Endothelial cell of umbilical vein (primary cell): ENCODE results near the gene RAB40B. TPM values are rescaled to one million over a fixed set of nuclear protein-coding genes. Genes with fewer than 3 reads are reported as not detected.

Experiments used
- BruUV-seq: library from RNA; stranded (reverse); fragments of 400-500 nt; replicated peaks from 2 replicates; lab custom pipeline; 2021; lab: Mats Ljungman, UMichigan
- CTCF ChIA-PET: fragments of 300-600, 350-600 bp; sonication (Branson Sonifier 250); formaldehyde crosslinking; loops from one replicate; lab custom pipeline; 2021; ENCODE audit warnings: antibody characterized with exemption, inconsistent platforms; lab: Charles Lee
- POLR2A ChIA-PET: fragments of 300-600, 350-600 bp; sonication (Branson Sonifier 250); formaldehyde crosslinking; loops from one replicate; lab custom pipeline; 2021; ENCODE audit warnings: antibody characterized with exemption, inconsistent platforms; lab: Charles Lee
- DNase-seq: peaks from one replicate; pipeline ENCODE4 v3.0.0-alpha.2; 2011; ENCODE audit warnings: low read depth, low spot score
- FAIRE-seq: peaks from 2 replicates; lab custom pipeline; 2011; peaks lifted over from hg19 to GRCh38; lab: Jason Lieb, UNC
- H2AFZ ChIP-seq: 2 replicates; pipeline ENCODE4 v1.6.0; 2012; ENCODE audit warnings: low read depth, low read length, control low read depth, inconsistent platforms
- H3K27ac ChIP-seq: 2 replicates; pipeline ENCODE4 v1.5.1; 2011; ENCODE audit warnings: low read depth, mild to moderate bottlenecking, control low read depth, low read length, moderate library complexity; ENCODE audit not compliant: insufficient read depth
- H3K27me3 ChIP-seq, 2 experiments: 2 replicates each; pipeline versions ENCODE4 v1.6.0 to v1.6.1; 2011; ENCODE audit warnings: low read length in 2 of 2, mixed read lengths in 1 of 2; ENCODE audit not compliant: control insufficient read depth in 2 of 2, insufficient read depth in 2 of 2
- H3K36me3 ChIP-seq, 2 experiments: 2 replicates in 1 of 2; 3 replicates in 1 of 2; pipeline ENCODE4 v1.5.1; 2011; ENCODE audit warnings: low read length in 2 of 2, mild to moderate bottlenecking in 1 of 2, moderate library complexity in 1 of 2; ENCODE audit not compliant: control insufficient read depth in 2 of 2, insufficient read depth in 2 of 2; ENCODE audit errors: extremely low read depth in 1 of 2
- H3K4me1 ChIP-seq: 3 replicates; pipeline ENCODE4 v1.5.1; 2011; ENCODE audit warnings: mild to moderate bottlenecking, low read length; ENCODE audit not compliant: control insufficient read depth, insufficient read depth; ENCODE audit errors: extremely low read depth
- H3K4me2 ChIP-seq: 2 replicates; pipeline ENCODE4 v1.6.1; 2011; ENCODE audit warnings: low read length, control low read depth, mixed read lengths; ENCODE audit not compliant: insufficient read depth
- H3K4me3 ChIP-seq, 3 experiments: fragments of 200-600 bp in 1 of 3; sonication (generic), shearing (Covaris generic) in 1 of 3; replicated peaks in 1 of 3; 2 replicates each; pipeline ENCODE4 v1.5.1; 2011 to 2016; ENCODE audit warnings: control low read depth in 3 of 3, low read length in 3 of 3, mild to moderate bottlenecking in 2 of 3, inconsistent platforms in 1 of 3, low read depth in 1 of 3, moderate library complexity in 1 of 3; ENCODE audit not compliant: insufficient read depth in 1 of 3
- H3K79me2 ChIP-seq: 2 replicates; pipeline ENCODE4 v1.6.0; 2012; ENCODE audit warnings: low read length, inconsistent platforms; ENCODE audit not compliant: control insufficient read depth, insufficient read depth
- H3K9ac ChIP-seq: replicated peaks from 2 replicates; pipeline ENCODE3; 2011; ENCODE audit warnings: low read length, control low read depth; ENCODE audit not compliant: insufficient read depth; ENCODE audit errors: extremely low read depth
- H3K9me1 ChIP-seq: replicated peaks from 3 replicates; pipeline ENCODE4 v1.6.0; 2011; ENCODE audit warnings: mild to moderate bottlenecking, low read length; ENCODE audit not compliant: control insufficient read depth, insufficient read depth; ENCODE audit errors: extremely low read depth
- H3K9me3 ChIP-seq: replicated peaks from 2 replicates; pipeline ENCODE4 v1.5.1; 2012; ENCODE audit warnings: low read length, inconsistent platforms; ENCODE audit not compliant: control insufficient read depth, insufficient read depth
- H4K20me1 ChIP-seq: replicated peaks from 2 replicates; pipeline ENCODE3; 2011; ENCODE audit warnings: mild to moderate bottlenecking, low read length; ENCODE audit not compliant: control insufficient read depth, insufficient read depth; ENCODE audit errors: extremely low read depth
- CTCF ChIP-seq, 2 donors: IDR thresholded peaks; 1 replicate in 1 of 2; 2 replicates in 1 of 2; pipeline ENCODE4 v1.5.1; 2011; ENCODE audit warnings: low read length in 2 of 2, mild to moderate bottlenecking in 2 of 2, moderate library complexity in 2 of 2, control low read depth in 1 of 2, inconsistent platforms in 1 of 2, low read depth in 1 of 2; ENCODE audit not compliant: insufficient read depth in 1 of 2; ENCODE audit errors: extremely low read depth in 1 of 2
- EZH2 ChIP-seq: IDR thresholded peaks from 2 replicates; pipeline ENCODE4 v1.6.1; 2012; ENCODE audit warnings: borderline replicate concordance, low read depth, mild to moderate bottlenecking, moderate library complexity, low read length, inconsistent platforms; ENCODE audit not compliant: severe bottlenecking
- FOS ChIP-seq: IDR thresholded peaks from 2 replicates; pipeline ENCODE4 v1.6.1; 2011; ENCODE audit warnings: mild to moderate bottlenecking, low read length, moderate library complexity, borderline replicate concordance; ENCODE audit not compliant: insufficient read depth
- GATA2 ChIP-seq: IDR thresholded peaks from 2 replicates; pipeline ENCODE4 v1.7.0; 2011; ENCODE audit warnings: low read depth, mild to moderate bottlenecking, moderate library complexity, mixed read lengths, low read length; ENCODE audit not compliant: insufficient read length, insufficient read depth
- JUN ChIP-seq: IDR thresholded peaks from 2 replicates; pipeline ENCODE4 v1.6.1; 2011; ENCODE audit warnings: borderline replicate concordance, low read depth; ENCODE audit not compliant: insufficient read length, insufficient read depth
- MAX ChIP-seq: IDR thresholded peaks from 2 replicates; pipeline ENCODE4 v1.6.1; 2011; ENCODE audit not compliant: insufficient read depth, insufficient read length
- MYC ChIP-seq: IDR thresholded peaks from one replicate; pipeline ENCODE4 v1.6.1; 2011; ENCODE audit warnings: mild to moderate bottlenecking, low read depth, low read length
- POLR2A ChIP-seq: IDR thresholded peaks from 2 replicates; pipeline ENCODE4 v1.6.1; 2012; ENCODE audit warnings: low read depth, mild to moderate bottlenecking, control low read depth, low read length
- POLR2AphosphoS5 ChIP-seq: IDR thresholded peaks from 2 replicates; pipeline ENCODE4 v1.6.1; 2012; ENCODE audit warnings: low read depth, mild to moderate bottlenecking, control low read depth, low read length, moderate library complexity; ENCODE audit not compliant: insufficient read depth
- dilution Hi-C: fragments of 300-500 bp; cut with MboI; formaldehyde crosslinking; loops from one replicate; pipeline ENCODE4 v1.15.0; 2019; ENCODE audit warnings: low sequenced_read_pairs; ENCODE audit not compliant: extremely low pct_ligation_motif_present
- intact Hi-C: fragments of 100-400 bp; cut with micrococcal nuclease; formaldehyde crosslinking; loops from one replicate; pipeline ENCODE4 v1.10.0; 2022
- polyA plus RNA-seq, 4 experiments: library from polyadenylated mRNA; depleted of rRNA in 3 of 4; stranded (reverse) in 3 of 4; unstranded in 1 of 4; fragments of >200 nt; gene quantifications; 2 replicates each; pipeline versions ENCODE4 v1.2.1 to v1.2.3, GENCODE V29; 2011 to 2012; ENCODE audit warnings: missing spikeins in 1 of 4
- total RNA-seq: library from RNA; stranded (reverse); gene quantifications from 2 replicates; pipeline ENCODE4 v1.2.3, GENCODE V29; 2021

The RAB40B gene
- total and polyA plus RNA-seq, 2 donors (not counting 3 experiments of a cell fraction or from before 2014, with no cell fraction given), result 5.5 to 9.3 TPM

DNA sequence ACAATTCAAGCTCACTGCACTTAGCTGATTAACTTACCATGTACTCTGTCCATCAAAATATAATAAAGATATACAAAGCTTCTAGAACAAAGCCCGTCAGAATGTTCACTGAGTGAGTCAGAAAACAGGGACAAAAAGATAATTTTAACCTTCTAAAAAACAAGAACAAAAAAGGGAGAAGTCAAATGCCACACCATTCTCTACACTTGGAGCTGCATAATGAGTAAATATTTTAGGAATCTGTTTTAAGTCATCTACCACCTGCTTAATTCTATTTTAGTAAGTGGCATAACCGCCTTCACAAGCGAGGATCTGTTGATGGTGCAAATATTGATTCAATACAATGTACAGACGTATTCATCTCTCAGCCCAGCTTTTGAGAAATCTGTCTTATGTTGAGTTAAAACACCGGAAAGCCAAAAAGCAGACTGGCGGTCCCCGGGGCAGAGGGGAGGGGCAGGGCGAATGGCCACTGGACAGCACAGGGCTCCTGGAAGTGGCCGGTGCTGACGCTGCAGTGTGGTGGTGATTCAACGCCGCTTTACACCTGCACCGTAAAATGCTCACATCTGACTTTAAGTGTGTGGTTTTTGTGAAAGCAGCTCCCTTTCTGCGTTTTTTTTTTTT lies 20.1 kb downstream of the RAB40B start:
- no peak overlapping the region for H3K4me2 ChIP-seq
- no peak for FAIRE-seq
- no peaks in the 10 kb centered on the region for H3K27me3 ChIP-seq
- dilution Hi-C loops, result no loop called here
- TF ChIP-seq POLR2A (no peak), POLR2AphosphoS5 (no peak)
- H3K79me2 ChIP-seq, result no peaks in the 10 kb centered on the region
- H3K36me3 ChIP-seq, result no peaks in the 10 kb centered on the region
- H2AFZ ChIP-seq, result no peak overlapping the region
- no peak for DNase-seq
- no TSS peak for BruUV-seq
- intact Hi-C loops, result no loop called here
- H3K9ac ChIP-seq, result no peak overlapping the region
- no peak overlapping the region for H3K4me3 ChIP-seq
- no peak overlapping the region for H3K27ac ChIP-seq
- H3K9me1 ChIP-seq, result no peaks in the 10 kb centered on the region
- ChIA-PET CTCF (interaction anchor here (1.8 kb wide), 1 partner anchor 10 kb away, joined by 4 read pairs; no protein-coding TSS in a partner anchor), POLR2A (no interaction called here)
- no peaks in the 10 kb centered on the region for H3K9me3 ChIP-seq
- H4K20me1 ChIP-seq, result no peaks in the 10 kb centered on the region
- H3K4me1 ChIP-seq, result no peaks in the 10 kb centered on the region

- no peak overlapping the region for H3K27ac ChIP-seq
- H3K4me2 ChIP-seq, result no peak overlapping the region
- no peak for FAIRE-seq
These were observed 21.1 kb downstream of the RAB40B start for GRCh38 chr17:82677353-82677925.

More at GRCh38 chr17:82677353-82677925, 21.1 kb downstream of the RAB40B start:
- ChIA-PET POLR2A (no interaction called here), CTCF (interaction anchor here (1.2 to 1.8 kb wide), 2 partner anchors 9 to 11 kb away, joined by 4 to 5 read pairs; no protein-coding TSS in a partner anchor)
- H3K27me3 ChIP-seq, result no peaks in the 10 kb centered on the region
- intact Hi-C loops (no loop called here), dilution Hi-C loops (no loop called here)
- no peak overlapping the region for H3K9ac ChIP-seq
- no peaks in the 10 kb centered on the region for H3K36me3 ChIP-seq
- no peaks in the 10 kb centered on the region for H4K20me1 ChIP-seq
- no peak overlapping the region for H2AFZ ChIP-seq
- H3K9me1 ChIP-seq, result no peaks in the 10 kb centered on the region
- no peaks in the 10 kb centered on the region for H3K9me3 ChIP-seq
- no TSS peak for BruUV-seq
- TF ChIP-seq MYC (no peak), EZH2 (no peak), GATA2 (no peak), JUN (no peak), POLR2A (no peak), POLR2AphosphoS5 (no peak), FOS (no peak), MAX (no peak), CTCF (IDR thresholded peaks at IDR 0.05; ENCODE audit: extremely low read depth in 1 of 2, insufficient read depth in 1 of 2, low read depth in 1 of 2, low read length in 2 of 2) (no peak)
- H3K79me2 ChIP-seq, result no peaks in the 10 kb centered on the region
- H3K4me3 ChIP-seq, result no peak overlapping the region
- no peak for DNase-seq
- H3K4me1 ChIP-seq, result no peaks in the 10 kb centered on the region
